ENCODE measurements around the gene ITGA11. TPM values are rescaled to one million over a fixed set of nuclear protein-coding genes. Genes with fewer than 3 reads are reported as not detected.

The ITGA11 gene
- total and polyA plus RNA-seq, 2 donors (not counting 1 experiment from before 2014, with no cell fraction given) = 21.5 to 29.6 TPM

DNA sequence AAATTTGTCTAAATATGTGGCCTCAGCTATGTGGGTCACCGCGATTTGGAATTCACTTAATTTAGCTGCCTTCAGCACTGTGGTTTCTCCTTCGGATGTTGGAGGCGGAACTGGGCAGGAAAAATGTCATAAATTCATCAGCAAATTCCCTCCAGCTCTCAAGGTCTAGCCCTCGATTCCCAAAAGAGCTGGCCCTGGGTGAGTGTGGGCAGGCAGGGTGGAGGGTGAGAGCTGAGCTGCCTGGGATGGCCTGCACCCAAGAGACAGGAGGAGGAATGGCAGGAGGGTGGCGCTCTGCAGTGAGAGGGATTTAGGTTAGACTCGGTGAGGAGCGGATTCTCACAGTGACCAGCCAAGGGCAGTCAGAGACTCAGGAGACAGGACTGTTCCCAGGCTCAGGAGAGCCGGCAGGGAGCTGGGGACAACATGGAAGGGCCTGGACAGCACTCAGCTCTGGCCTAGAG is 97.3 kb downstream of the ITGA11 start:
- H4K20me1 ChIP-seq (ENCODE audit: control insufficient read depth, extremely low read depth, insufficient read depth, low read length) = no peaks in the 10 kb centered on the region
- H3K36me3 ChIP-seq (ENCODE audit: control insufficient read depth, insufficient read depth, low read length) = no peaks in the 10 kb centered on the region
- TF ChIP-seq CTCF (conservative IDR thresholded peaks at IDR 0.05 in 1 of 2, IDR thresholded peaks at IDR 0.05 in 1 of 2; ENCODE audit: low read depth in 1 of 2, low read length in 2 of 2) = no peak
- TF ChIP-seq EZH2 (IDR thresholded peaks at IDR 0.05; ENCODE audit: low read length, missing control alignments) = no peak
- peak; percentile 18 to 91 for DNase-seq (ENCODE audit: low read depth in 2 of 2)
- H3K27ac ChIP-seq (ENCODE audit: insufficient read depth, low read length) = no peak overlapping the region
- H3K4me3 ChIP-seq (replicated peaks in 1 of 4; ENCODE audit: control extremely low read depth in 1 of 4, insufficient read depth in 1 of 4, low read depth in 3 of 4, low read length in 4 of 4) = no peak overlapping the region
- H3K4me1 ChIP-seq (ENCODE audit: control insufficient read depth, extremely low read depth, insufficient read depth, low read length) = peaks cover 19% of the 10 kb centered on the region
- no peak overlapping the region for H2AFZ ChIP-seq (ENCODE audit: low read length)
- H3K9ac ChIP-seq (ENCODE audit: insufficient read depth, low read length) = no peak overlapping the region
- no peak overlapping the region for H3K4me2 ChIP-seq (ENCODE audit: extremely low read depth, insufficient read depth, low read length)
- no peaks in the 10 kb centered on the region for H3K79me2 ChIP-seq (ENCODE audit: control insufficient read depth, insufficient read depth, low read length)
- peaks cover 2% of the 10 kb centered on the region for H3K27me3 ChIP-seq (ENCODE audit: control insufficient read depth, insufficient read depth, low read length)
- no peaks in the 10 kb centered on the region for H3K9me3 ChIP-seq (ENCODE audit: control insufficient read depth, insufficient read depth, low read depth, low read length)

GRCh38 chr15:68333775-68334470 is 98.0 kb downstream of the ITGA11 start:
- no peak overlapping the region for H2AFZ ChIP-seq (ENCODE audit: low read length)
- peak overlapping the region; percentile 4 for H3K27ac ChIP-seq (ENCODE audit: insufficient read depth, low read length)
- no peaks in the 10 kb centered on the region for H3K9me3 ChIP-seq (ENCODE audit: control insufficient read depth, insufficient read depth, low read depth, low read length)
- DNase-seq (ENCODE audit: low read depth in 2 of 2) = peak; percentile 32 to 67
- peaks cover 2% of the 10 kb centered on the region for H3K27me3 ChIP-seq (ENCODE audit: control insufficient read depth, insufficient read depth, low read length)
- no peaks in the 10 kb centered on the region for H3K36me3 ChIP-seq (ENCODE audit: control insufficient read depth, insufficient read depth, low read length)
- no peak overlapping the region for H3K9ac ChIP-seq (ENCODE audit: insufficient read depth, low read length)
- no peak overlapping the region for H3K4me2 ChIP-seq (ENCODE audit: extremely low read depth, insufficient read depth, low read length)
- H4K20me1 ChIP-seq (ENCODE audit: control insufficient read depth, extremely low read depth, insufficient read depth, low read length) = no peaks in the 10 kb centered on the region
- no peak overlapping the region for H3K4me3 ChIP-seq (replicated peaks in 1 of 4; ENCODE audit: control extremely low read depth in 1 of 4, insufficient read depth in 1 of 4, low read depth in 3 of 4, low read length in 4 of 4)
- H3K79me2 ChIP-seq (ENCODE audit: control insufficient read depth, insufficient read depth, low read length) = no peaks in the 10 kb centered on the region
- TF ChIP-seq CTCF (conservative IDR thresholded peaks at IDR 0.05 in 1 of 2, IDR thresholded peaks at IDR 0.05 in 1 of 2; ENCODE audit: low read depth in 1 of 2, low read length in 2 of 2) (no peak), EZH2 (IDR thresholded peaks at IDR 0.05; ENCODE audit: low read length, missing control alignments) (no peak)
- H3K4me1 ChIP-seq (ENCODE audit: control insufficient read depth, extremely low read depth, insufficient read depth, low read length) = peaks cover 19% of the 10 kb centered on the region

DNA sequence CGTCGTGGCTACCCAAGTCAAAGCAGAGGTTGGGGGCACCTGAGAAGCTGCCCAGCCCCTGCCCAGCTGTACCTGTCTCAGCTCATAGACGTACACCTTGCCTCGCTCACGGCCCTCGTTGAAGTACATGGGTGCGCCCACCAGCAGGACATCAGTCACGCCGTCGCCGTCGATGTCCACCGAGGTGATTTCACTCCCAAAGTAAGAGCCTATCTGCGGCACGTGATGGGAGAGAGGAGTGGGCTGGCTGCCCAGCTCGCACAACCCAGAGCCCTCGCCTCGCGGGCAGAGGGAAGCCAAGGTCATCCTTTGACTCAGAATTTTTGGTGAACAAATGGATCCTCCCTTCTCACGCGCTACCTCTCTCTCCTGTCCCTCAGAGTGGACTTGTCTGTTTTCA is 99.7 kb downstream of the ITGA11 start:
- Histone ChIP-seq H3K9me3 (ENCODE audit: control insufficient read depth, insufficient read depth, low read depth, low read length) (no peaks in the 10 kb centered on the region), H3K79me2 (ENCODE audit: control insufficient read depth, insufficient read depth, low read length) (no peaks in the 10 kb centered on the region), H3K27me3 (ENCODE audit: control insufficient read depth, insufficient read depth, low read length) (peaks cover 5% of the 10 kb centered on the region), H3K4me3 (replicated peaks in 1 of 4; ENCODE audit: control extremely low read depth in 1 of 4, insufficient read depth in 1 of 4, low read depth in 3 of 4, low read length in 4 of 4) (no peak overlapping the region), H2AFZ (ENCODE audit: low read length) (no peak overlapping the region), H3K9ac (ENCODE audit: insufficient read depth, low read length) (no peak overlapping the region), H3K4me1 (ENCODE audit: control insufficient read depth, extremely low read depth, insufficient read depth, low read length) (peaks cover 19% of the 10 kb centered on the region), H4K20me1 (ENCODE audit: control insufficient read depth, extremely low read depth, insufficient read depth, low read length) (no peaks in the 10 kb centered on the region), H3K27ac (ENCODE audit: insufficient read depth, low read length) (no peak overlapping the region), H3K4me2 (ENCODE audit: extremely low read depth, insufficient read depth, low read length) (no peak overlapping the region), H3K36me3 (ENCODE audit: control insufficient read depth, insufficient read depth, low read length) (no peaks in the 10 kb centered on the region)
- no peak for DNase-seq (ENCODE audit: low read depth in 2 of 2)
- TF ChIP-seq CTCF (conservative IDR thresholded peaks at IDR 0.05 in 1 of 2, IDR thresholded peaks at IDR 0.05 in 1 of 2; ENCODE audit: low read depth in 1 of 2, low read length in 2 of 2) (no peak), EZH2 (IDR thresholded peaks at IDR 0.05; ENCODE audit: low read length, missing control alignments) (no peak)

Data from fibroblast of lung (primary cell).